HG03575 (cell line): ENCODE results near the gene GDF7.

Source experiments
- ATAC-seq: cut with Tn5 transposase; IDR thresholded peaks from one replicate; pipeline ENCODE4 v1.9.1; 2021; ENCODE audit not compliant: unreplicated experiment, insufficient number of reproducible peaks, low FRiP score; ENCODE audit errors: extremely low read depth

Gene GDF7

GRCh38 chr2:20666304-20667150 is at the start of gene GDF7:
GDF7 (plus strand) TSS chr2:20667144; CDS start chr2:20667240, 96 bp downstream.
- ATAC-seq = no peak

- no peak for ATAC-seq
Measured at GRCh38 chr2:20617892-20618467, 49.0 kb upstream of the GDF7 start.

GRCh38 chr2:20618468-20618885 is 48.5 kb upstream of the GDF7 start:
- ATAC-seq = no peak

GRCh38 chr2:20618886-20619521 is 47.9 kb upstream of the GDF7 start:
- ATAC-seq = no peak

GRCh38 chr2:20619624-20620024 is 47.3 kb upstream of the GDF7 start:
- ATAC-seq = no peak

- no peak for ATAC-seq
Measured at GRCh38 chr2:20620271-20620681, 46.7 kb upstream of the GDF7 start.

GRCh38 chr2:20620696-20621365 is 46.1 kb upstream of the GDF7 start:
- no peak for ATAC-seq

- ATAC-seq = no peak
Measured at GRCh38 chr2:20621366-20622295, 45.3 kb upstream of the GDF7 start.

- no peak for ATAC-seq
Measured at GRCh38 chr2:20622296-20622686, 44.7 kb upstream of the GDF7 start.

- no peak for ATAC-seq
Measured at GRCh38 chr2:20622731-20623130, 44.2 kb upstream of the GDF7 start.

GRCh38 chr2:20623241-20623640 is 43.7 kb upstream of the GDF7 start:
- ATAC-seq = no peak

GRCh38 chr2:20623741-20624155 is 43.2 kb upstream of the GDF7 start:
- ATAC-seq = no peak

- no peak for ATAC-seq
Measured at GRCh38 chr2:20624156-20624883, 42.6 kb upstream of the GDF7 start.

- no peak for ATAC-seq
Measured at GRCh38 chr2:20624884-20625485, 42.0 kb upstream of the GDF7 start.

GRCh38 chr2:20625491-20626391 is 41.2 kb upstream of the GDF7 start:
- ATAC-seq = no peak

- ATAC-seq = no peak
Measured at GRCh38 chr2:20626392-20626697, 40.6 kb upstream of the GDF7 start.
